Fibroblast of lung (primary cell): ENCODE data around the gene ATG13. TPM values are rescaled to one million over a fixed set of nuclear protein-coding genes. Genes with fewer than 3 reads are reported as not detected.

Source experiments
- DNase-seq, 2 donors: peaks; one replicate each; pipeline versions ENCODE4 v3.0.0 to v3.0.0-alpha.2; 2010; ENCODE audit warnings: low read depth in 2 of 2
- H2AFZ ChIP-seq: 2 replicates; pipeline ENCODE4 v1.5.1; 2012; ENCODE audit warnings: low read length, control low read depth, inconsistent platforms
- H3K27ac ChIP-seq: 2 replicates; pipeline ENCODE4 v1.5.1; 2011; ENCODE audit warnings: low read length, control low read depth; ENCODE audit not compliant: insufficient read depth
- H3K27me3 ChIP-seq: 2 replicates; pipeline ENCODE4 v1.5.1; 2011; ENCODE audit warnings: mild to moderate bottlenecking, low read length; ENCODE audit not compliant: control insufficient read depth, insufficient read depth
- H3K36me3 ChIP-seq: 2 replicates; pipeline ENCODE4 v1.5.1; 2011; ENCODE audit warnings: low read length; ENCODE audit not compliant: control insufficient read depth, insufficient read depth
- H3K4me1 ChIP-seq: 2 replicates; pipeline ENCODE4 v1.5.1; 2011; ENCODE audit warnings: low read length; ENCODE audit not compliant: control insufficient read depth, insufficient read depth; ENCODE audit errors: extremely low read depth
- H3K4me2 ChIP-seq: 2 replicates; pipeline ENCODE4 v1.5.1; 2011; ENCODE audit warnings: low read length, control low read depth; ENCODE audit not compliant: insufficient read depth; ENCODE audit errors: extremely low read depth
- H3K4me3 ChIP-seq, 4 experiments: fragments of 200-600 bp in 1 of 4; sonication (generic) in 1 of 4; replicated peaks in 1 of 4; 2 replicates each; pipeline ENCODE4 v1.5.1; 2011 to 2016; ENCODE audit warnings: low read length in 4 of 4, low read depth in 3 of 4, mild to moderate bottlenecking in 3 of 4, control low read depth in 2 of 4, inconsistent platforms in 1 of 4, mixed read lengths in 1 of 4; ENCODE audit not compliant: insufficient read depth in 1 of 4; ENCODE audit errors: control extremely low read depth in 1 of 4
- H3K79me2 ChIP-seq: 2 replicates; pipeline ENCODE4 v1.5.1; 2012; ENCODE audit warnings: mild to moderate bottlenecking, low read length, inconsistent platforms; ENCODE audit not compliant: control insufficient read depth, insufficient read depth
- H3K9ac ChIP-seq: 2 replicates; pipeline ENCODE4 v1.5.1; 2011; ENCODE audit warnings: mild to moderate bottlenecking, low read length, control low read depth; ENCODE audit not compliant: insufficient read depth
- H3K9me3 ChIP-seq: 2 replicates; pipeline ENCODE4 v1.5.1; 2012; ENCODE audit warnings: low read depth, low read length; ENCODE audit not compliant: control insufficient read depth, insufficient read depth
- H4K20me1 ChIP-seq: 2 replicates; pipeline ENCODE4 v1.5.1; 2011; ENCODE audit warnings: low read length; ENCODE audit not compliant: control insufficient read depth, insufficient read depth; ENCODE audit errors: extremely low read depth
- EZH2 ChIP-seq: IDR thresholded peaks from 2 replicates; pipeline ENCODE4 v1.5.1; 2012; ENCODE audit warnings: low read length, control low read depth, mild to moderate bottlenecking; ENCODE audit errors: missing control alignments
- polyA plus RNA-seq, 2 donors: library from polyadenylated mRNA; depleted of rRNA in 1 of 2; stranded (reverse) in 1 of 2; unstranded in 1 of 2; fragments of >200 nt; gene quantifications; 2 replicates each; pipeline ENCODE4 v1.2.1, GENCODE V29; 2011 to 2012; ENCODE audit warnings: missing spikeins in 1 of 2
- total RNA-seq: library from RNA; depleted of rRNA; stranded (reverse); fragments of >200 nt; gene quantifications from 2 replicates; pipeline ENCODE4 v1.2.1, GENCODE V29; 2014
- TF ChIP-seq, protein P1 (sequence below), 2 donors: IDR thresholded peaks in 1 of 2; conservative IDR thresholded peaks in 1 of 2; 1 replicate in 1 of 2; 2 replicates in 1 of 2; pipeline ENCODE4 v1.5.1; 2011 to 2012; ENCODE audit warnings: low read length in 2 of 2, control low read depth in 1 of 2, inconsistent platforms in 1 of 2, low read depth in 1 of 2, mild to moderate bottlenecking in 1 of 2

The ATG13 gene
- total and polyA plus RNA-seq, 2 donors (not counting 1 experiment from before 2014, with no cell fraction given): 44.9 to 67.4 TPM

DNA sequence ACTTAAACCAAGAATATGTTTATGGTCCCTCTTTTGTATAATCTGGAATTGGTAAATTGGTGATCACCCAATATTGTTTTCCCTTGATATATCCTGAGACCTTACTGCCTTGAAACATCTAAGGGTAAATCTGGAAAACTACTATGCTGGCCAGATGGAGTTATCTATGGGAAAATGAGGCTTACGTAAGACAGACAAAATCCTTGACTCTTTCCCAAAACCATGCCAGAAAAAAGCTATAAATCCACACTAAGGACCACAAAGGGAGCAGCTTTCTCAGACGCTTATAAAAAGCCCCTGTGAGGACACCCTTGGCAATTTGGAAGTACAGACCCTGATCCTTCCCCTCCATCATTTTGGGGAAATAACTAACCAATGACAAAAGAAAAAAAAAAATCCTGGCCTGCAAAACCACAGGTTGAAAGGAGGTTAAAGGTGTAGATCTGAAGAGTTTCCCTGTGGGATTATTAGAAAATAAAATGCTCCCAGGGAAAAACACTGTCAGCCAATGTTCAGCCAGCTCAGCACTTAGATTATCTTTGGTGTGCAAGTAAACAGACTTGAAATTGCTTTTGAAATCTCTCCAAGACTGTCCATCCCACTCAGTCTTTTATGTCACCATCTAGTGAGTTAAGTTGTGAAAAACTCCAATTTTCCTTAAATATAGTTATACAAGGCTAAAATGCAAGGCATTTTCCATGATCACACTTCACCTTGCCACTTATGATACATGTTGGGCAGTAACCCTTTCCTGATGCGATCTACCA, 17.0 kb upstream of the ATG13 start:
- no peak for TF ChIP-seq EZH2
- TF ChIP-seq, protein P1, sequence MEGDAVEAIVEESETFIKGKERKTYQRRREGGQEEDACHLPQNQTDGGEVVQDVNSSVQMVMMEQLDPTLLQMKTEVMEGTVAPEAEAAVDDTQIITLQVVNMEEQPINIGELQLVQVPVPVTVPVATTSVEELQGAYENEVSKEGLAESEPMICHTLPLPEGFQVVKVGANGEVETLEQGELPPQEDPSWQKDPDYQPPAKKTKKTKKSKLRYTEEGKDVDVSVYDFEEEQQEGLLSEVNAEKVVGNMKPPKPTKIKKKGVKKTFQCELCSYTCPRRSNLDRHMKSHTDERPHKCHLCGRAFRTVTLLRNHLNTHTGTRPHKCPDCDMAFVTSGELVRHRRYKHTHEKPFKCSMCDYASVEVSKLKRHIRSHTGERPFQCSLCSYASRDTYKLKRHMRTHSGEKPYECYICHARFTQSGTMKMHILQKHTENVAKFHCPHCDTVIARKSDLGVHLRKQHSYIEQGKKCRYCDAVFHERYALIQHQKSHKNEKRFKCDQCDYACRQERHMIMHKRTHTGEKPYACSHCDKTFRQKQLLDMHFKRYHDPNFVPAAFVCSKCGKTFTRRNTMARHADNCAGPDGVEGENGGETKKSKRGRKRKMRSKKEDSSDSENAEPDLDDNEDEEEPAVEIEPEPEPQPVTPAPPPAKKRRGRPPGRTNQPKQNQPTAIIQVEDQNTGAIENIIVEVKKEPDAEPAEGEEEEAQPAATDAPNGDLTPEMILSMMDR (conservative IDR thresholded peaks at IDR 0.05 in 1 of 2, IDR thresholded peaks at IDR 0.05 in 1 of 2; ENCODE audit: low read depth in 1 of 2, low read length in 2 of 2): no peak
- Histone ChIP-seq H3K9me3 (no peaks in the 10 kb centered on the region), H3K27me3 (no peaks in the 10 kb centered on the region), H4K20me1 (no peaks in the 10 kb centered on the region), H3K9ac (no peak overlapping the region), H3K4me1 (no peaks in the 10 kb centered on the region), H3K4me2 (no peak overlapping the region), H3K27ac (no peak overlapping the region), H3K36me3 (no peaks in the 10 kb centered on the region), H3K79me2 (no peaks in the 10 kb centered on the region), H3K4me3 (no peak overlapping the region), H2AFZ (no peak overlapping the region)
- DNase-seq: no peak

DNA sequence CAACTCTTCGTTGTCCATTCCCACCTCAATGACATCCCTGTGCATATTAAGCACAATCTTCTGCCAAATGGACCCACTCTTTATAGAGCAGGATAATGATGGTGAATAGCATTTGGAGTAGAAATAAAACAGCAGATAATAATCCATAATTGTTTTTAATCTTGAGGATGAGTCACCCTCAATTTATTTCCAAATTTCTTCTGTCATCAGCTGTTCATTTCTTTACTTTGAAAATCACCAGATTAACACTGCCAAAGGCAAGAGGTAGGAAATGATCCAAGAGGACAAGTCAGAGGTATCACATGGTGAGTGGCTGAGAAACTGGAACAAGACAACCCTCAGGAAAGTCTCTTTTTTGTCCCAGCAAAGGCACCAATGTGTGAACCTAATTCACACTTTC, 16.2 kb upstream of the ATG13 start:
- no peaks in the 10 kb centered on the region for H3K4me1 ChIP-seq
- H3K4me2 ChIP-seq: no peak overlapping the region
- DNase-seq: no peak
- H3K27ac ChIP-seq: no peak overlapping the region
- H4K20me1 ChIP-seq: no peaks in the 10 kb centered on the region
- no peak overlapping the region for H3K9ac ChIP-seq
- no peak overlapping the region for H2AFZ ChIP-seq
- H3K9me3 ChIP-seq: no peaks in the 10 kb centered on the region
- H3K27me3 ChIP-seq: no peaks in the 10 kb centered on the region
- no peak overlapping the region for H3K4me3 ChIP-seq
- no peak for TF ChIP-seq EZH2
- TF ChIP-seq, protein P1 (conservative IDR thresholded peaks at IDR 0.05 in 1 of 2, IDR thresholded peaks at IDR 0.05 in 1 of 2; ENCODE audit: low read depth in 1 of 2, low read length in 2 of 2): no peak
- no peaks in the 10 kb centered on the region for H3K79me2 ChIP-seq
- no peaks in the 10 kb centered on the region for H3K36me3 ChIP-seq

DNA sequence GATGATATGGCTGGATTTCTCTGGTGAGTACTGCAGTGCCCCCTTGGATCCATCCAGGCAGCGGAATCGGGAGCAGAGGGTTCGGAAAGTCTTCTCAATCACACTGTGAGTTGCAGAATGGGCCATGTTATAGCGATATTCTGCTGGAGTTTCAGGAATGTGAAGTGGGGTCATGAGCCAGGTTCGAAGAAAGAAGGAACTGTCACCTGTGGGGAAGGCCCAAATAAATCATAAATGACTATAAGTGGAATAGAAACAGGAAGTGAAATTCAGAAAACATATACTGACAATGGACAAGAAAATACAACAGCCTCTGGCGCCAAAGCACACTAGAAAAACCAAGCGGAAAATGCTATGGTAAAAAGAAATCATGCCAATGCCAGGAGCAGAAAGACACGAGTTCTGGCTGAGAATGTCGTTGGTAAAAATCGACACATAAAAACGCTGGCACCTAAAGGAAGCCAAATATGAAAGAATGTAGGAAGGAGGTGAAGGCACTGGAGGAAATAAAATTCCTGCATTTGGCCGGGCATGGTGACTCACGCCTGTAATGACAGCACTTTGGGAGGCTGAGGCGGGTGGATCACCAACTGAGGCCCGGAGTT, 13.5 kb upstream of the ATG13 start:
- no peak overlapping the region for H3K4me2 ChIP-seq
- TF ChIP-seq, protein P1 (conservative IDR thresholded peaks at IDR 0.05 in 1 of 2, IDR thresholded peaks at IDR 0.05 in 1 of 2; ENCODE audit: low read depth in 1 of 2, low read length in 2 of 2): no peak
- TF ChIP-seq EZH2: no peak
- H2AFZ ChIP-seq: no peak overlapping the region
- no peaks in the 10 kb centered on the region for H3K27me3 ChIP-seq
- no peaks in the 10 kb centered on the region for H3K36me3 ChIP-seq
- no peaks in the 10 kb centered on the region for H3K9me3 ChIP-seq
- H3K9ac ChIP-seq: no peak overlapping the region
- no peaks in the 10 kb centered on the region for H3K79me2 ChIP-seq
- H3K4me1 ChIP-seq: no peaks in the 10 kb centered on the region
- H4K20me1 ChIP-seq: no peaks in the 10 kb centered on the region
- no peak overlapping the region for H3K4me3 ChIP-seq
- no peak for DNase-seq
- H3K27ac ChIP-seq: no peak overlapping the region
